Measurements from ENCODE around the gene SMOC1. TPM values are rescaled to one million over a fixed set of nuclear protein-coding genes. Genes with fewer than 3 reads are reported as not detected.
A peak's percentile ranks its signal among the peaks of the same experiment; 100 is the strongest.

Gene SMOC1
- total RNA-seq, 1 experiment from 2014 or later, result 22.9 TPM

DNA sequence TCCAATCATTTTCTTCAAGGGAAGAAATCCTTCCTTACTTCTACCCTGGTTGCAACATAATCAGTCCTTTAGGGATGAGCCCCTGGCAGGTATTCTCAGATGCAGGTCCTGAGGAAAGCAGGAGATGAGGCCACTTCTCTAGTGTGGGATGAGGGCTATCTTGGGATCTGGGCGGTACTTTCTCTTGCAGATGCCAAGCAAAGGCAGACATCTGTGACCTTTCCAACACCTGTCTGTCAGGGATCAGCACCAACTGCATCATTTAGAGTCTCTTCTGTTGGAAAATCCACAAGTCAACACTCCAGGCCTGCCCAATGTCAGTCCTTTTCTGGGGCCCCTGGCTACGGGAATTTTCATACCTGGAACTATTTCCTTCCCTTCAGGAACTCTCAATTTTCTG, 180.3 kb downstream of the SMOC1 start:
- DNase-seq (ENCODE audit: unreplicated experiment), result no peak
- ChIA-PET POLR2A (no interaction called here), CTCF (interaction anchor here (0.7 kb wide), 1 partner anchor 257 kb away, joined by 3 read pairs; no protein-coding TSS in a partner anchor)
- peaks cover 10% of the 10 kb centered on the region for H3K4me1 Mint-ChIP-seq (ENCODE audit: insufficient read depth, unreplicated experiment)
- H3K27ac Mint-ChIP-seq (ENCODE audit: low read depth, unreplicated experiment), result no peak overlapping the region
- peaks cover 50% of the 10 kb centered on the region for H3K27me3 Mint-ChIP-seq (ENCODE audit: insufficient read depth, unreplicated experiment)
- H3K36me3 Mint-ChIP-seq (ENCODE audit: insufficient read depth, unreplicated experiment), result no peaks in the 10 kb centered on the region
- intact Hi-C loops (cut with micrococcal nuclease), result no loop called here
- H3K4me3 Mint-ChIP-seq (ENCODE audit: unreplicated experiment), result no peak overlapping the region
- BruUV-seq (replicated peaks), result no TSS peak
- TF ChIP-seq, protein P1, sequence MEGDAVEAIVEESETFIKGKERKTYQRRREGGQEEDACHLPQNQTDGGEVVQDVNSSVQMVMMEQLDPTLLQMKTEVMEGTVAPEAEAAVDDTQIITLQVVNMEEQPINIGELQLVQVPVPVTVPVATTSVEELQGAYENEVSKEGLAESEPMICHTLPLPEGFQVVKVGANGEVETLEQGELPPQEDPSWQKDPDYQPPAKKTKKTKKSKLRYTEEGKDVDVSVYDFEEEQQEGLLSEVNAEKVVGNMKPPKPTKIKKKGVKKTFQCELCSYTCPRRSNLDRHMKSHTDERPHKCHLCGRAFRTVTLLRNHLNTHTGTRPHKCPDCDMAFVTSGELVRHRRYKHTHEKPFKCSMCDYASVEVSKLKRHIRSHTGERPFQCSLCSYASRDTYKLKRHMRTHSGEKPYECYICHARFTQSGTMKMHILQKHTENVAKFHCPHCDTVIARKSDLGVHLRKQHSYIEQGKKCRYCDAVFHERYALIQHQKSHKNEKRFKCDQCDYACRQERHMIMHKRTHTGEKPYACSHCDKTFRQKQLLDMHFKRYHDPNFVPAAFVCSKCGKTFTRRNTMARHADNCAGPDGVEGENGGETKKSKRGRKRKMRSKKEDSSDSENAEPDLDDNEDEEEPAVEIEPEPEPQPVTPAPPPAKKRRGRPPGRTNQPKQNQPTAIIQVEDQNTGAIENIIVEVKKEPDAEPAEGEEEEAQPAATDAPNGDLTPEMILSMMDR (IDR thresholded peaks at IDR 0.05; ENCODE audit: unreplicated experiment), result no peak
- H3K9me3 Mint-ChIP-seq (ENCODE audit: unreplicated experiment), result no peaks in the 10 kb centered on the region

- Mint-ChIP-seq H3K4me3 (ENCODE audit: unreplicated experiment) (no peak overlapping the region), H3K4me1 (ENCODE audit: insufficient read depth, unreplicated experiment) (peaks cover 10% of the 10 kb centered on the region), H3K9me3 (ENCODE audit: unreplicated experiment) (no peaks in the 10 kb centered on the region), H3K27me3 (ENCODE audit: insufficient read depth, unreplicated experiment) (peaks cover 37% of the 10 kb centered on the region), H3K27ac (ENCODE audit: low read depth, unreplicated experiment) (peak overlapping the region; percentile 20), H3K36me3 (ENCODE audit: insufficient read depth, unreplicated experiment) (no peaks in the 10 kb centered on the region)
- DNase-seq (ENCODE audit: unreplicated experiment), result peak; percentile 27
- ChIA-PET CTCF (no interaction called here), POLR2A (no interaction called here)
- intact Hi-C loops (cut with micrococcal nuclease), result no loop called here
- TF ChIP-seq, protein P1 (IDR thresholded peaks at IDR 0.05; ENCODE audit: unreplicated experiment), result no peak
- BruUV-seq (replicated peaks), result no TSS peak
Measured at GRCh38 chr14:70061108-70061507, 181.9 kb downstream of the SMOC1 start.

DNA sequence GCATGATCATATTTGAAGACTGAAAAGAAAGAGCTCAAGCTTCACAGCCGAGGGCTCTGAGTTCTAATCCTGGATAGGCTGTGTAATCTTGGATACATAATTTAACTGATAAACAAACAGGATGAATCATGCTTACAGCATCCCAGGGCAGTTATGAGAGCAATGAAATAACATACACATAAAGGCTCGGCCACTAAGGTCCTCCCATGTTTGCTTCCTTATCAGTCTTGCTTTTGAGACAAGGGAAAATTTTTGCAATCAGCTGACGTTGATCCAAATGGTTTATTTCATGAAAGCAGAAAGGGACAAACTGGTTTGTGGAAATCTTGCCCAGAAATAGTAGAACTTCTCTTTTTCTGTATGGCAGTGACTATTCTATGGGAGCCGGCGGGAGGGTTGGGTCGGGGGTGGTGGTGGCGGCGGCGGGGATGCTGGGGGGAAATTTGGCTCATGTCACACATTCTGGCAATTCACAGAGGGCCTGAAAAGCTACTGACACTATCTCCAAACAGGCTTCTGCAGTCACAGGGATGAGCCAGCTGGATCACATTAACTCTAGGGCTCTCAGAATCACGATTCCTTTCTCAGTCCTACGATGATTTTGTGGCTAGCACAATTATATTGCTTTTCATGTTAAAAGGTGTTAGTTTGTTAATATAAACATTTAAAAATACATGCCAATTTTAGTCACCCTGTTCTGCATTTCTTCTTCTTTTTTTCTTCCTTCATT, 185.1 kb downstream of the SMOC1 start:
- Mint-ChIP-seq H3K4me3 (ENCODE audit: unreplicated experiment) (no peak overlapping the region), H3K4me1 (ENCODE audit: insufficient read depth, unreplicated experiment) (peaks cover 10% of the 10 kb centered on the region), H3K9me3 (ENCODE audit: unreplicated experiment) (no peaks in the 10 kb centered on the region), H3K27ac (ENCODE audit: low read depth, unreplicated experiment) (no peak overlapping the region), H3K36me3 (ENCODE audit: insufficient read depth, unreplicated experiment) (no peaks in the 10 kb centered on the region), H3K27me3 (ENCODE audit: insufficient read depth, unreplicated experiment) (peaks cover 25% of the 10 kb centered on the region)
- ChIA-PET CTCF (interaction anchor here (0.6 to 4.0 kb wide), 2 partner anchors 9 to 16 kb away, joined by 3 to 15 read pairs; no protein-coding TSS in a partner anchor), POLR2A (no interaction called here)
- TF ChIP-seq, protein P1 (IDR thresholded peaks at IDR 0.05; ENCODE audit: unreplicated experiment), result no peak
- no TSS peak for BruUV-seq (replicated peaks)
- intact Hi-C loops (cut with micrococcal nuclease), result no loop called here
- DNase-seq (ENCODE audit: unreplicated experiment), result no peak

DNA sequence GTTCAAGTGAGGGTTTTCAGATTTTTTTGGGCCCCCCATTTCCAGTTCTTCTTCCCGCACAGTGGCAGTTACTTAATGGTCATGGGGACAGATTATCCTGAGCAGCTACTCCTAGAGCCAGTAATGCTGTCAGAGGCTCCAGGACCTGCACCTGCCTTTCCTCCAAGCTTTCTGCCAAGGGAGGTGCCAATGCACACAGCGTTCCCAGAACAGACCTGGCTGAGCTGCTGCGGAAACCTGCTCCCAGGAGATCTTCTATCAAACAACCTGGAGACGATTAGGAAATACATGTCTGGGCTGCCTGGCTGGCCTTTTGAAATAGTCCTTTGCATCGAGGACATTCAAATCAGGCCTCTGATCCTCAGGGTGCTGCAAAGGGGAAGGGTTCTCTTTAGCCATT, 188.6 kb downstream of the SMOC1 start:
- H3K4me1 Mint-ChIP-seq (ENCODE audit: insufficient read depth, unreplicated experiment), result no peaks in the 10 kb centered on the region
- ChIA-PET POLR2A (no interaction called here), CTCF (interaction anchor here (0.9 kb wide), 1 partner anchor 250 kb away, joined by 4 read pairs; no protein-coding TSS in a partner anchor)
- H3K27me3 Mint-ChIP-seq (ENCODE audit: insufficient read depth, unreplicated experiment), result peaks cover 39% of the 10 kb centered on the region
- BruUV-seq (replicated peaks), result no TSS peak
- no peaks in the 10 kb centered on the region for H3K36me3 Mint-ChIP-seq (ENCODE audit: insufficient read depth, unreplicated experiment)
- intact Hi-C loops (cut with micrococcal nuclease), result no loop called here
- TF ChIP-seq, protein P1 (IDR thresholded peaks at IDR 0.05; ENCODE audit: unreplicated experiment), result no peak
- H3K4me3 Mint-ChIP-seq (ENCODE audit: unreplicated experiment), result no peak overlapping the region
- H3K27ac Mint-ChIP-seq (ENCODE audit: low read depth, unreplicated experiment), result no peak overlapping the region
- no peak for DNase-seq (ENCODE audit: unreplicated experiment)
- H3K9me3 Mint-ChIP-seq (ENCODE audit: unreplicated experiment), result no peaks in the 10 kb centered on the region
